Smooth muscle cell (in vitro differentiated cells): ENCODE results near the gene MEF2A. TPM values are rescaled to one million over a fixed set of nuclear protein-coding genes. Genes with fewer than 3 reads are reported as not detected.

Experiments
- DNase-seq: peaks from one replicate; lab custom pipeline; 2025; ENCODE audit not compliant: unreplicated experiment; lab: John Stamatoyannopoulos, UW
- H2AFZ ChIP-seq: fragments of 200-600 bp; sonication (generic); 2 replicates; pipeline ENCODE4 v1.6.0; 2016; ENCODE audit warnings: antibody characterized with exemption, low read depth, mild to moderate bottlenecking
- H3F3A ChIP-seq: fragments of 200-600 bp; sonication (generic); 2 replicates; pipeline ENCODE4 v1.6.0; 2017; ENCODE audit warnings: antibody characterized with exemption, low read depth
- H3K27ac ChIP-seq: fragments of 200-600 bp; sonication (generic); 2 replicates; pipeline ENCODE4 v1.5.1; 2016; ENCODE audit warnings: low read depth, mild to moderate bottlenecking
- H3K27me3 ChIP-seq: fragments of 200-600 bp; sonication (generic); 2 replicates; pipeline ENCODE4 v1.6.1; 2016; ENCODE audit warnings: low read depth, mild to moderate bottlenecking
- H3K36me3 ChIP-seq: fragments of 200-600 bp; sonication (generic); 2 replicates; pipeline ENCODE4 v1.5.1; 2016; ENCODE audit warnings: low read depth
- H3K4me1 ChIP-seq: fragments of 200-600 bp; sonication (generic); 2 replicates; pipeline ENCODE4 v1.5.1; 2016; ENCODE audit warnings: low read depth
- H3K4me2 ChIP-seq: fragments of 200-600 bp; sonication (generic); 2 replicates; pipeline ENCODE4 v1.6.0; 2016; ENCODE audit warnings: mild to moderate bottlenecking
- H3K4me3 ChIP-seq: fragments of 200-600 bp; sonication (generic); 2 replicates; pipeline ENCODE4 v1.5.1; 2016; ENCODE audit warnings: mild to moderate bottlenecking
- H3K79me2 ChIP-seq: fragments of 200-600 bp; sonication (generic); 2 replicates; pipeline ENCODE4 v1.6.0; 2016; ENCODE audit warnings: low read depth, mild to moderate bottlenecking
- H3K9ac ChIP-seq: fragments of 200-600 bp; sonication (generic); 2 replicates; pipeline ENCODE4 v1.6.0; 2016; ENCODE audit warnings: low read depth
- H3K9me3 ChIP-seq: fragments of 200-600 bp; sonication (generic); replicated peaks from 2 replicates; pipeline ENCODE4 v1.5.1; 2016; ENCODE audit warnings: low read depth
- H4K20me1 ChIP-seq: fragments of 200-600 bp; sonication (generic); 2 replicates; pipeline ENCODE4 v1.6.0; 2016; ENCODE audit warnings: low read depth
- CTCF ChIP-seq: fragments of 200-600 bp; sonication (generic); IDR thresholded peaks from 2 replicates; pipeline ENCODE4 v1.5.1; 2017; ENCODE audit warnings: borderline replicate concordance, mild to moderate bottlenecking, antibody characterized with exemption; ENCODE audit not compliant: insufficient read depth, poor library complexity, severe bottlenecking
- WGBS: methylation state at CpG from one replicate; pipeline ENCODE4 v1.1.7; 2016; ENCODE audit warnings: low lambda C conversion rate; 5-methylcytosine and 5-hydroxymethylcytosine counted together
- polyA plus RNA-seq: library from polyadenylated mRNA; unstranded; fragments of >200 nt; fragmentation: Nextera tagmentation; extraction: Ambion mirVana; gene quantifications from 2 replicates; pipeline ENCODE4 v1.2.1, GENCODE V29; 2016
- total RNA-seq: library from RNA; depleted of rRNA; stranded (reverse); fragments of >200 nt; gene quantifications from 2 replicates; pipeline ENCODE4 v1.2.3, GENCODE V29; 2014

The MEF2A gene
- total and polyA plus RNA-seq, 2 experiments from 2014 or later: 12.3 to 75.8 TPM

GRCh38 chr15:99703603-99704443 is 138.0 kb downstream of the MEF2A start:
- Histone ChIP-seq H3F3A (peaks cover 16% of the 10 kb centered on the region), H3K27ac (peak overlapping the region; percentile 97), H3K4me2 (peak overlapping the region; percentile 79), H3K79me2 (no peaks in the 10 kb centered on the region), H2AFZ (peak overlapping the region; percentile 50), H3K36me3 (no peaks in the 10 kb centered on the region), H3K9ac (peak overlapping the region; percentile 91), H3K4me1 (peaks cover 5% of the 10 kb centered on the region), H3K27me3 (no peaks in the 10 kb centered on the region), H4K20me1 (peaks cover 9% of the 10 kb centered on the region), H3K9me3 (no peaks in the 10 kb centered on the region), H3K4me3 (peak overlapping the region; percentile 34)
- 31% methylated on average over 7 of the region's 7 CpGs for WGBS
- TF ChIP-seq CTCF: peak; percentile 56
- no peak for DNase-seq

DNA sequence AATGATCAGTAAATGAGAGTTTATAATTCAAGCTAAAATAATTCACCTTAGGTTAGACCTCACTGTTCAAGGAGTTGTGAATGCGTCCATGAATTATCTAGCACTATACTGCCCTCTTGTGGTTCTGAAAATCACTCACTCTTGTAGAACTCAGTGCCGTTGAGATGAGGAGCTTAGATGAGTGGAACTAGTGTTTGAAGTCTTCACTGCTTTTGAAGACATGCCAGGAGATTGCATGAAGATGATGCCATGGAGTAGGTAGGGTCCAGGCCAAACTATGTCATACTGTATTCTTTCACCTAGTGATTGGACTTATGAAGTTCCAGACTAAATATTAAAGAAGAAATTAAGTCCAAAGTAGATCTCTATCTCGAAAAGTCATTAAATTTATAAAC is 138.7 kb downstream of the MEF2A start:
- peaks cover 20% of the 10 kb centered on the region for H3F3A ChIP-seq
- peaks cover 15% of the 10 kb centered on the region for H4K20me1 ChIP-seq
- H3K27me3 ChIP-seq: no peaks in the 10 kb centered on the region
- no peak overlapping the region for H2AFZ ChIP-seq
- no peaks in the 10 kb centered on the region for H3K9me3 ChIP-seq
- WGBS: 37% methylated on average over 3 of the region's 3 CpGs
- DNase-seq: no peak
- no peaks in the 10 kb centered on the region for H3K36me3 ChIP-seq
- no peak overlapping the region for H3K4me3 ChIP-seq
- peak; percentile 74 for TF ChIP-seq CTCF
- H3K79me2 ChIP-seq: no peaks in the 10 kb centered on the region
- peak overlapping the region; percentile 79 for H3K4me2 ChIP-seq
- H3K27ac ChIP-seq: peak overlapping the region; percentile 97
- H3K4me1 ChIP-seq: peaks cover 5% of the 10 kb centered on the region
- H3K9ac ChIP-seq: peak overlapping the region; percentile 91

- no peak overlapping the region for H3K4me2 ChIP-seq
- peaks cover 5% of the 10 kb centered on the region for H3K4me1 ChIP-seq
- H3K36me3 ChIP-seq: no peaks in the 10 kb centered on the region
- H3K9me3 ChIP-seq: no peaks in the 10 kb centered on the region
- no peak overlapping the region for H3K27ac ChIP-seq
- H4K20me1 ChIP-seq: peaks cover 17% of the 10 kb centered on the region
- H3K79me2 ChIP-seq: no peaks in the 10 kb centered on the region
- no peak overlapping the region for H3K9ac ChIP-seq
- peaks cover 20% of the 10 kb centered on the region for H3F3A ChIP-seq
- no peak overlapping the region for H2AFZ ChIP-seq
- TF ChIP-seq CTCF: no peak
- no peaks in the 10 kb centered on the region for H3K27me3 ChIP-seq
- H3K4me3 ChIP-seq: no peak overlapping the region
- DNase-seq: no peak
- WGBS: 89% methylated on average over 10 of the region's 10 CpGs
Measured at GRCh38 chr15:99706557-99707303, 140.9 kb downstream of the MEF2A start.
